PC-3 (cell line): Measurements from ENCODE around the gene HNRNPF. TPM values are rescaled to one million over a fixed set of nuclear protein-coding genes. Genes with fewer than 3 reads are reported as not detected.

Source experiments
- ATAC-seq: fragments of 200-7000 bp; cut with Tn5 transposase; 2 replicates; pipeline ENCODE4 v1.9.1; 2020; ENCODE audit warnings: mild to moderate bottlenecking, moderate library complexity
- BruUV-seq: library from RNA; stranded (reverse); fragments of 400-500 nt; replicated peaks from 2 replicates; lab custom pipeline; 2021; lab: Mats Ljungman, UMichigan
- CTCF ChIA-PET: fragments of 300-600 bp; sonication (Branson Sonifier 250); formaldehyde crosslinking; loops from one replicate; lab custom pipeline; 2022; ENCODE audit warnings: antibody characterized with exemption; lab: Charles Lee
- POLR2A ChIA-PET: fragments of 300-600 bp; sonication (Branson Sonifier 250); formaldehyde crosslinking; loops from one replicate; lab custom pipeline; 2022; ENCODE audit warnings: antibody characterized with exemption; ENCODE audit not compliant: unreplicated experiment; lab: Charles Lee
- DNase-seq: peaks from one replicate; pipeline ENCODE4 v3.0.0-alpha.2; 2015
- H2AFZ ChIP-seq: fragments of 300-600 bp; sonication (generic); 2 replicates; pipeline ENCODE4 v1.6.0; 2016; ENCODE audit warnings: antibody characterized with exemption, low read length
- H3F3A ChIP-seq: fragments of 300-600 bp; sonication (generic); one replicate; pipeline ENCODE4 v1.6.0; 2017; ENCODE audit warnings: antibody characterized with exemption, low read length, control low read depth, mild to moderate bottlenecking; ENCODE audit not compliant: unreplicated experiment
- H3K27ac ChIP-seq: fragments of 300-600 bp; sonication (generic); 2 replicates; pipeline ENCODE4 v1.5.1; 2016; ENCODE audit warnings: mild to moderate bottlenecking, low read length
- H3K27me3 ChIP-seq: fragments of 300-600 bp; sonication (generic); 2 replicates; pipeline ENCODE4 v1.6.1; 2016; ENCODE audit warnings: low read length, mixed read lengths
- H3K36me3 ChIP-seq: fragments of 300-600 bp; sonication (generic); 2 replicates; pipeline ENCODE4 v1.6.1; 2016; ENCODE audit warnings: low read depth, mixed run types, low read length, mixed read lengths
- H3K4me1 ChIP-seq: fragments of 300-600 bp; sonication (generic); 2 replicates; pipeline ENCODE4 v1.5.1; 2016; ENCODE audit warnings: low read length; ENCODE audit not compliant: insufficient read depth
- H3K4me2 ChIP-seq: fragments of 300-600 bp; sonication (generic); 2 replicates; pipeline ENCODE4 v1.6.0; 2016; ENCODE audit warnings: low read length
- H3K4me3 ChIP-seq: fragments of 300-600 bp; sonication (generic); 2 replicates; pipeline ENCODE4 v1.5.1; 2016; ENCODE audit warnings: mild to moderate bottlenecking, low read length, mixed read lengths
- H3K79me2 ChIP-seq: fragments of 300-600 bp; sonication (generic); 2 replicates; pipeline ENCODE4 v1.6.1; 2017; ENCODE audit warnings: low read length, mixed read lengths
- H3K9ac ChIP-seq: fragments of 300-600 bp; sonication (generic); 2 replicates; pipeline ENCODE4 v1.6.0; 2016; ENCODE audit warnings: mild to moderate bottlenecking, low read length
- H3K9me2 ChIP-seq: fragments of 300-600 bp; sonication (generic); replicated peaks from 2 replicates; pipeline ENCODE4 v1.6.1; 2016; ENCODE audit warnings: mixed run types, low read length, mixed read lengths
- H3K9me3 ChIP-seq: fragments of 300-600 bp; sonication (generic); 2 replicates; pipeline ENCODE4 v1.6.1; 2016; ENCODE audit warnings: low read length, mixed read lengths
- H4K20me1 ChIP-seq: fragments of 300-600 bp; sonication (generic); 2 replicates; pipeline ENCODE4 v1.6.1; 2016; ENCODE audit warnings: low read length, mixed read lengths
- CTCF ChIP-seq: fragments of 300-600 bp; sonication (generic); conservative IDR thresholded peaks from 2 replicates; pipeline ENCODE4 v1.5.1; 2017; ENCODE audit warnings: antibody characterized with exemption, low read depth, mild to moderate bottlenecking, low read length
- EZH2 ChIP-seq: fragments of 300-600 bp; sonication (generic); IDR thresholded peaks from one replicate; pipeline ENCODE4 v1.6.1; 2017; ENCODE audit warnings: antibody characterized with exemption, mild to moderate bottlenecking, low read length; ENCODE audit not compliant: unreplicated experiment
- EZH2phosphoT487 ChIP-seq: fragments of 300-600 bp; sonication (generic); IDR thresholded peaks from 2 replicates; pipeline ENCODE4 v1.6.1; 2018; ENCODE audit warnings: mild to moderate bottlenecking, antibody characterized with exemption, low read length, borderline replicate concordance
- intact Hi-C: fragments of 100-400 bp; cut with micrococcal nuclease; formaldehyde crosslinking; loops from 2 replicates; pipeline ENCODE4 v1.9.0; 2023
- total RNA-seq: library from RNA; depleted of rRNA; stranded (reverse); fragments of >200 nt; gene quantifications from 2 replicates; pipeline ENCODE4 v1.2.3, GENCODE V29; 2014

Gene HNRNPF
- total RNA-seq, 1 experiment from 2014 or later: 421 TPM

- Histone ChIP-seq H3K79me2 (no peaks in the 10 kb centered on the region), H3K4me1 (peaks cover 14% of the 10 kb centered on the region), H3F3A (peaks cover 7% of the 10 kb centered on the region), H3K4me2 (peak overlapping the region; percentile 91), H2AFZ (peak overlapping the region; percentile 92), H4K20me1 (no peaks in the 10 kb centered on the region), H3K27me3 (no peaks in the 10 kb centered on the region), H3K36me3 (no peaks in the 10 kb centered on the region), H3K27ac (peak overlapping the region; percentile 68; the same call in 1 of the 2 replicates), H3K9me3 (no peaks in the 10 kb centered on the region), H3K4me3 (peak overlapping the region; percentile 71), H3K9ac (peak overlapping the region; percentile 82), H3K9me2 (no peaks in the 10 kb centered on the region)
- TSS peak; percentile 77 for BruUV-seq
- DNase-seq (no peak), ATAC-seq (no peak)
- ChIA-PET CTCF (no interaction called here), POLR2A (no interaction called here)
- intact Hi-C loops: no loop called here
- TF ChIP-seq CTCF (no peak), EZH2phosphoT487 (no peak), EZH2 (no peak)
Measured at GRCh38 chr10:43421201-43421507, 12.2 kb upstream of the HNRNPF start.

- DNase-seq (peak; percentile 74), ATAC-seq (peak; percentile 92)
- intact Hi-C loops: loop anchor here (1.0 kb wide), 1 partner anchor 11 kb away; the partner anchor contains the start of gene HNRNPF
- Histone ChIP-seq H3K4me3 (peak overlapping the region; percentile 71), H2AFZ (peak overlapping the region; percentile 92), H3K36me3 (no peaks in the 10 kb centered on the region), H3K4me2 (peak overlapping the region; percentile 91), H3K27ac (peak overlapping the region; percentile 68), H3K4me1 (peaks cover 14% of the 10 kb centered on the region), H4K20me1 (no peaks in the 10 kb centered on the region), H3K9ac (peak overlapping the region; percentile 82), H3K79me2 (no peaks in the 10 kb centered on the region), H3K27me3 (no peaks in the 10 kb centered on the region), H3K9me2 (no peaks in the 10 kb centered on the region), H3K9me3 (no peaks in the 10 kb centered on the region), H3F3A (peaks cover 7% of the 10 kb centered on the region)
- no TSS peak for BruUV-seq
- TF ChIP-seq EZH2phosphoT487 (peak; percentile 80), CTCF (peak; percentile 33; the same call in 1 of the 2 replicates), EZH2 (no peak)
- ChIA-PET CTCF (no interaction called here), POLR2A (no interaction called here)
Measured at GRCh38 chr10:43420369-43421200, 11.6 kb upstream of the HNRNPF start.

GRCh38 chr10:43419997-43420368 is 11.0 kb upstream of the HNRNPF start:
- Histone ChIP-seq H3K4me1 (peaks cover 14% of the 10 kb centered on the region), H3K9me3 (no peaks in the 10 kb centered on the region), H3K4me3 (peak overlapping the region; percentile 71), H3K27ac (peak overlapping the region; percentile 68), H4K20me1 (no peaks in the 10 kb centered on the region), H2AFZ (peak overlapping the region; percentile 92), H3F3A (peaks cover 7% of the 10 kb centered on the region), H3K27me3 (no peaks in the 10 kb centered on the region), H3K9me2 (no peaks in the 10 kb centered on the region), H3K79me2 (no peaks in the 10 kb centered on the region), H3K4me2 (peak overlapping the region; percentile 91), H3K36me3 (no peaks in the 10 kb centered on the region), H3K9ac (peak overlapping the region; percentile 82)
- no peak for TF ChIP-seq EZH2phosphoT487
- no peak for TF ChIP-seq CTCF
- no peak for TF ChIP-seq EZH2
- CTCF ChIA-PET: no interaction called here
- POLR2A ChIA-PET: interaction anchor here (0.6 kb wide), 1 partner anchor 11 kb away, joined by 3 read pairs; the partner anchor contains the start of gene HNRNPF
- DNase-seq (no peak), ATAC-seq (no peak)
- BruUV-seq: TSS peak; percentile 69
- intact Hi-C loops: loop anchor here (1.0 kb wide), 1 partner anchor 11 kb away; the partner anchor contains the start of gene HNRNPF
